GM12892 (cell line): ENCODE results near the gene RASD1.
"Not testable (repeated sequence)": the region's sequence is repeated elsewhere in the genome, so short reads cannot be mapped to it uniquely, and the experiment has no call there.

Experiments
- DNase-seq: peaks from one replicate; pipeline ENCODE4 v3.0.0; 2011; ENCODE audit not compliant: insufficient read length
- FAIRE-seq: peaks from 2 replicates; lab custom pipeline; 2011; peaks lifted over from hg19 to GRCh38; lab: Jason Lieb, UNC
- POLR2A ChIP-seq: IDR thresholded peaks from 2 replicates; pipeline ENCODE4 v1.6.1; 2011; ENCODE audit warnings: low read depth, low read length, control low read depth
- POLR2AphosphoS5 ChIP-seq: IDR thresholded peaks from 2 replicates; pipeline ENCODE4 v1.6.1; 2011; ENCODE audit warnings: low read depth, low read length, control low read depth
- TAF1 ChIP-seq: IDR thresholded peaks from 2 replicates; pipeline ENCODE4 v1.6.1; 2011; ENCODE audit warnings: low read depth, mild to moderate bottlenecking, control low read depth, low read length, borderline replicate concordance

The RASD1 gene

GRCh38 chr17:17469996-17470395 lies 26.2 kb downstream of the RASD1 start:
- DNase-seq (no peak), FAIRE-seq (no peak)
- TF ChIP-seq TAF1 (no peak), POLR2A (no peak), POLR2AphosphoS5 (no peak)

- FAIRE-seq (no peak), DNase-seq (no peak)
- TF ChIP-seq POLR2AphosphoS5 (no peak), TAF1 (no peak), POLR2A (no peak)
These were observed 26.8 kb downstream of the RASD1 start for GRCh38 chr17:17469358-17469757.

GRCh38 chr17:17468217-17469010 lies 27.8 kb downstream of the RASD1 start:
- no peak for TF ChIP-seq POLR2AphosphoS5
- no peak for TF ChIP-seq POLR2A
- TF ChIP-seq TAF1, result no peak
- DNase-seq (no peak), FAIRE-seq (no peak)

GRCh38 chr17:17467720-17468119 lies 28.5 kb downstream of the RASD1 start:
- DNase-seq, result no peak
- TF ChIP-seq POLR2A (no peak), TAF1 (no peak), POLR2AphosphoS5 (no peak)
- FAIRE-seq, result no peak

GRCh38 chr17:17467016-17467415 lies 29.2 kb downstream of the RASD1 start:
- DNase-seq (no peak), FAIRE-seq (no peak)
- TF ChIP-seq POLR2A, result no peak

GRCh38 chr17:17466511-17466910 lies 29.7 kb downstream of the RASD1 start:
- TF ChIP-seq POLR2A (no peak), POLR2AphosphoS5 (no peak), TAF1 (no peak)
- FAIRE-seq, result no peak
- no peak for DNase-seq

- not testable (repeated sequence) for FAIRE-seq, DNase-seq
These were observed 30.3 kb downstream of the RASD1 start for GRCh38 chr17:17465878-17466277.

- TF ChIP-seq POLR2A (no peak), TAF1 (no peak), POLR2AphosphoS5 (no peak)
- FAIRE-seq (no peak), DNase-seq (no peak)
These were observed 32.4 kb downstream of the RASD1 start for GRCh38 chr17:17463821-17464220.

GRCh38 chr17:17462048-17462824 lies 34.0 kb downstream of the RASD1 start:
- no peak for TF ChIP-seq POLR2AphosphoS5
- no peak for TF ChIP-seq POLR2A
- no peak for TF ChIP-seq TAF1
- FAIRE-seq, result no peak
- DNase-seq, result no peak

GRCh38 chr17:17460038-17460437 lies 36.2 kb downstream of the RASD1 start:
- DNase-seq (no peak), FAIRE-seq (no peak)
- TF ChIP-seq TAF1 (no peak), POLR2AphosphoS5 (no peak), POLR2A (no peak)

GRCh38 chr17:17457680-17458079 lies 38.5 kb downstream of the RASD1 start:
- no peak for FAIRE-seq
- DNase-seq, result no peak

GRCh38 chr17:17456251-17456650 lies 39.9 kb downstream of the RASD1 start:
- TF ChIP-seq POLR2A, result no peak
- no peak for TF ChIP-seq POLR2AphosphoS5
- TF ChIP-seq TAF1, result no peak
- FAIRE-seq, result no peak
- no peak for DNase-seq

More at GRCh38 chr17:17457680-17458079, 38.5 kb downstream of the RASD1 start:
- TF ChIP-seq POLR2A, result no peak
- TF ChIP-seq TAF1, result no peak
- TF ChIP-seq POLR2AphosphoS5, result no peak
